GM12874 (cell line): ENCODE data around the gene SGIP1.

ENCODE experiments used
- TF ChIP-seq, protein P1 (sequence below): IDR thresholded peaks from 2 replicates; pipeline ENCODE4 v1.5.1; 2011; ENCODE audit warnings: low read depth, mild to moderate bottlenecking, control low read depth, low read length, moderate library complexity; ENCODE audit not compliant: insufficient read depth

SGIP1 gene

DNA sequence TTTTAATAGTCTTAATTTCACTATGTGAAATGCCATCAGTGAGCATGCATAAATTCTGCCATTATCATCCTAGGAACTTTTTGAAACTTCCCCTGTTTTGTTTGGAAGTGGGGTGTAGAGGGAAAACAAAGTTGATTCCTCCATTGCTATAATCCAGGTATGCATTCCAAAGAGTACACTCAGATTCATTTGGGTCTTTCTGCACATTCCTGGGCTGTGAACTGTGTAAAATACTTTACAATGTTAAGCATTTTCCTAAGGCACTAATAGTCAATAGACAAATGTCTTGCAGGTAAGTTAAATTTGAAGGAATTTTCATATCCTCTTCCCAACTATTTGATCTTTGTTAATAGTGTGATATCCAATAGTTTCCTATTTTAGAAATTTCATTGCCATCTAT, 36.2 kb downstream of the SGIP1 start:
- TF ChIP-seq, protein P1, sequence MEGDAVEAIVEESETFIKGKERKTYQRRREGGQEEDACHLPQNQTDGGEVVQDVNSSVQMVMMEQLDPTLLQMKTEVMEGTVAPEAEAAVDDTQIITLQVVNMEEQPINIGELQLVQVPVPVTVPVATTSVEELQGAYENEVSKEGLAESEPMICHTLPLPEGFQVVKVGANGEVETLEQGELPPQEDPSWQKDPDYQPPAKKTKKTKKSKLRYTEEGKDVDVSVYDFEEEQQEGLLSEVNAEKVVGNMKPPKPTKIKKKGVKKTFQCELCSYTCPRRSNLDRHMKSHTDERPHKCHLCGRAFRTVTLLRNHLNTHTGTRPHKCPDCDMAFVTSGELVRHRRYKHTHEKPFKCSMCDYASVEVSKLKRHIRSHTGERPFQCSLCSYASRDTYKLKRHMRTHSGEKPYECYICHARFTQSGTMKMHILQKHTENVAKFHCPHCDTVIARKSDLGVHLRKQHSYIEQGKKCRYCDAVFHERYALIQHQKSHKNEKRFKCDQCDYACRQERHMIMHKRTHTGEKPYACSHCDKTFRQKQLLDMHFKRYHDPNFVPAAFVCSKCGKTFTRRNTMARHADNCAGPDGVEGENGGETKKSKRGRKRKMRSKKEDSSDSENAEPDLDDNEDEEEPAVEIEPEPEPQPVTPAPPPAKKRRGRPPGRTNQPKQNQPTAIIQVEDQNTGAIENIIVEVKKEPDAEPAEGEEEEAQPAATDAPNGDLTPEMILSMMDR = no peak

- TF ChIP-seq, protein P1 = no peak
These were observed 37.8 kb downstream of the SGIP1 start for GRCh38 chr1:66571789-66572188.

DNA sequence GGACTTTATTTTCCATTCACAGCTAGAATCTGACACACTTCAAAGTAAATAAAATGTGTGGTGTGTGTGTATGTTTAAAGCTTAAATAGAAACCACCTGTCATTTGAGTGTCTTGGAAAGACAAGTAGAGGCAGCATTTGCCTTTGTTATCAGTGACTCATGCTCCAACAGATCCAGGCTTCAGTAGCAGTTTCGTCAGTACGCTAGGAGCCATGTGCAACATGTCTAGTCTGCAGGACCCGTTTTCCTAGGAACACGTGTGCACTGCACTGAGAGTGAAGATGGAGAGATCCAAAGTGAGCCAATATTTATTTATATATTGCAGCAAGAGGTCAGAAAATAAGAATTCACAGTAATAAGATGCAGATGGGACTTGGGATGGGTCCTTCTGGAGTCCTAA, 41.8 kb downstream of the SGIP1 start:
- TF ChIP-seq, protein P1 = no peak

DNA sequence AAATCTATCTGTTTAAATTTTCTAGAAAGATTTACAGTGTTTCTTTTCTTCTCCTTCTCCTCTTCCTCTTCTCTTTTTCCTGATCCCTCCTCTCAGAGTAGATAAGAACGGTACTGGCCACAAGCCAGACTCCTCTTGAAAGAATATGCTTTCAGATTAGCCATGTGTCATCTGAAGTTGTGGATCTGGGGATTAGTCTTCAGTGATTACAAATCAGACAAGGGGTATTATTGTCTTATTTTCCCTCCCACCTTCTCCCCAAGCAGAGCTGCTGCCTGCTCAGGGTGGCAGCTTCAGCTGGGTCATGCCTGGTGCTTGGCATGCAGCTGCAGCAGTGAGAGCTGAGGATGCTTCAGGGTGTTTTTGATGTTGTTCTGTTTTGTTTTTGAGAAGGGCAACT, 42.7 kb downstream of the SGIP1 start:
- TF ChIP-seq, protein P1 = no peak

- TF ChIP-seq, protein P1 = no peak
These were observed 44.9 kb downstream of the SGIP1 start for GRCh38 chr1:66578841-66579240.

GRCh38 chr1:66580081-66580480, 46.1 kb downstream of the SGIP1 start:
- TF ChIP-seq, protein P1 = no peak

DNA sequence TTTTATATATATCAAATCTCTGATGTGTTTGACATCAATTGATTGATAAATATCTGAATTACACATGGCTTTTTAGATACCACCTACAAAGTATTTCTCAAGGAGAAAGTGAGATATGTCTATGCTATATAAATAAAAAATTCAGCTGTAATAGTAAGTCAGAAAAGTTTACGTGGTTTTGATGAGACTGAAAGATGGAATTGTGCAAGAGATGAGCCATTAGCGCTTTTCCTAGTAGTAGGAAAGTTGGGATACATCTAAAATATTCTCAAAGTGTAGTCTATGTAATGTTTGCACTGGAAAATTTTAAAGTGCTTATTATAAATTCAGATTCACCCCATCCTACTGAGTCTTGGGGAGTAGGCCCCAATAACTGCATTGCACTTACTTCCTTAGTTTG, 49.1 kb downstream of the SGIP1 start:
- TF ChIP-seq, protein P1 = no peak

- TF ChIP-seq, protein P1 = no peak
These were observed 51.0 kb downstream of the SGIP1 start for GRCh38 chr1:66585002-66585401.
